T-helper 1 cell (primary cell): Measurements from ENCODE around the gene MRPS24.
"Not testable (repeated sequence)": the region's sequence is repeated elsewhere in the genome, so short reads cannot be mapped to it uniquely, and the experiment has no call there.

ENCODE experiments used
- DNase-seq, 5 donors: peaks; one replicate each; pipeline ENCODE4 v3.0.0-alpha.2; 2012 to 2020

MRPS24 gene

DNA sequence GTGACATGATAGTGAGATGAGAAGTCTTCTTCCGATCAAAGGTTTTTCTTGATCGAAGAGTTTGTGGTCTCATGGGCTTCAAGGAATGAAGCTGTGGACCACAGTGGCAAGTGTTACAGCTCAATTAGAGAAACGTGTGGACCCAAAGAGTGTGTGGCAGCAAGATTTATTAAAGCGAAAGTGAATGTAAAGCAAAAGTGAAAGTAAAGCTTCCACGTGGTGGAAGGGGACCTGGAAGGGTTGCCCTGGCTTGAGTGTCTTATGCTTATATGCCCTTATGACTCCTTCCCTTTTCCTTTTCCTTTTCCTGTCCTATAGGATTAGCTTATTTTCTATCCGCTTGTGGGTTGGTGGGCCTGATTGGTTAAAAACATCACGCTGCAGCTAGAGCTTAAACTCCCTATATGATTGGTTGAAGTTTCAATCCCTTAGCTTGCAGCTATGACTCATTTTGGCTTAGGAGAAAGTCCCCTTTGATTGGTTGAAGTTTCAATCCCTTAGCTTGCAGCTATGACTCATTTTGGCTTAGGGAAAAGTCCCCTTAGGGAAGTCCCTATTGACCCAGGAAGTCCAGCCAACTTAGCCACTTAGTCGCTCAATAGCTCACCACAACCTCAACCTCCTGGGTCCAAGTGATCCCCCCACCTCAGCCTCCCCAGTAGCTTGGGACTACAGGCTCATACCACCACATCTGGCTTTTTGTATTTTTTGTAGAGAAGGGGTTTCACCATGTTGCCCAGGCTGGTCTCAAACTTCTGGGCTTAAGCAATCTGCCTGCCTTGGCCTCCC, 34.7 kb downstream of the MRPS24 start:
- peak in 3 of 5 donors; percentile 13 to 76 (median 16) for DNase-seq

GRCh38 chr7:43830917-43831316, 38.4 kb downstream of the MRPS24 start:
- not testable (repeated sequence) for DNase-seq

- no peak for DNase-seq
Observed at GRCh38 chr7:43825391-43825808, 43.9 kb downstream of the MRPS24 start.

DNA sequence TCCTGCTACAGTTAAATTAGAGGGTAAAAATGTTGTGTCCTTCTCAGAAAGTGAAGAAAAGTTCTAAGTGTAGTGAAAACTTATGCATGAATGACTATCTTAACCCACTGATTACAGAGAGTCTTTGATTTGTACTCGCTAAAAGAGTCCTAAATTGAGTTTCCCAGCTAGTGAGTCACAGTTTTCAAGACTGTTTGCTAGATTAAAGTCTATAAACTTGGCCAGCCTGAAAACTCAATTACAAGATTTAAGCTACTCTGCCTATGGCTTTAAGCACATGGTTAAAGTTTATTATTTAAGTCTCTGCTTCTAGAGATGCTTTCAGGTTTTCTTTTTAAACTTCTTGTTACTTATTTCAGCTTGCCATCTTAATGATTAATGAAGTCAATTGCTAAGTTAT, 44.4 kb downstream of the MRPS24 start:
- no peak for DNase-seq

GRCh38 chr7:43824513-43824912, 44.8 kb downstream of the MRPS24 start:
- not testable (repeated sequence) for DNase-seq

GRCh38 chr7:43823941-43824340, 45.4 kb downstream of the MRPS24 start:
- DNase-seq, result no peak

DNA sequence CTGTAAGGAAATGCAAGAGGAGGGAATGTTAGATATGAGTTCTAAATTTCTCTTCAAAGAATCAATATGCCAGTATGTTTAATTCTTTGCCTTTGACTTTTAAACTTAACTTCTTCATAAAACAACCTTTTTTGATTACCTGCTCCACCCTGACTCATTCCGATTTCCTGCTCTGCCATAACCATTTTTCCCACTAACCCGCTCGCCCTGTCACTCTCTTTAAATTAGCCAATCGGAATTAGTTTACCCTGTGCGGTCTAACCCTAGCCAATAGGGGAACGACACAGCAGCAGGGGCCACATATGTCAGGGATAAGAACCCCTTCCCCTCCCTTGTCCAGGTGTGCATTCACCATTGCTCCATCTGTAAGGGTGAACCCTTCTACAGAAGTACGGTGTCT, 45.9 kb downstream of the MRPS24 start:
- not testable (repeated sequence) for DNase-seq
